HL-60 (cell line): ENCODE measurements around the gene AKNA.
A peak's percentile ranks its signal among the peaks of the same experiment; 100 is the strongest.

Source experiments
- DNase-seq, 2 experiments: peaks; one replicate each; pipeline ENCODE4 v3.0.0-alpha.2; 2010 to 2020; ENCODE audit warnings: low read depth in 1 of 2, low spot score in 1 of 2
- H3K27ac ChIP-seq: fragments of 250-450 bp; sonication (Bioruptor Pico); replicated peaks from 2 replicates; pipeline ENCODE4 v1.5.1; 2020; ENCODE audit warnings: mild to moderate bottlenecking, moderate library complexity
- H3K27me3 ChIP-seq: fragments of 250-450 bp; sonication (Bioruptor Pico); 2 replicates; pipeline ENCODE4 v1.5.1; 2021; ENCODE audit warnings: mild to moderate bottlenecking, moderate library complexity; ENCODE audit not compliant: insufficient read depth, poor library complexity, severe bottlenecking
- H3K4me3 ChIP-seq: replicated peaks from 2 replicates; pipeline ENCODE4 v1.5.1; 2011; ENCODE audit warnings: mild to moderate bottlenecking, control low read depth, low read length; ENCODE audit not compliant: insufficient read depth
- GABPA ChIP-seq: IDR thresholded peaks from 2 replicates; pipeline ENCODE4 v1.6.1; 2012; ENCODE audit warnings: low read depth
- POLR2AphosphoS5 ChIP-seq: IDR thresholded peaks from 2 replicates; pipeline ENCODE4 v1.6.1; 2012; ENCODE audit warnings: low read depth
- SPI1 ChIP-seq: IDR thresholded peaks from 2 replicates; pipeline ENCODE4 v1.6.1; 2012; ENCODE audit warnings: low read depth, mild to moderate bottlenecking, borderline replicate concordance
- TF ChIP-seq, protein P1 (sequence below): IDR thresholded peaks from 2 replicates; pipeline ENCODE4 v1.6.1; 2012; ENCODE audit warnings: low read depth; ENCODE audit not compliant: insufficient replicate concordance
- TF ChIP-seq, protein P2 (sequence below): IDR thresholded peaks from one replicate; pipeline ENCODE4 v1.5.1; 2011; ENCODE audit warnings: low read length, control low read depth, inconsistent platforms; ENCODE audit not compliant: insufficient read depth

AKNA gene

DNA sequence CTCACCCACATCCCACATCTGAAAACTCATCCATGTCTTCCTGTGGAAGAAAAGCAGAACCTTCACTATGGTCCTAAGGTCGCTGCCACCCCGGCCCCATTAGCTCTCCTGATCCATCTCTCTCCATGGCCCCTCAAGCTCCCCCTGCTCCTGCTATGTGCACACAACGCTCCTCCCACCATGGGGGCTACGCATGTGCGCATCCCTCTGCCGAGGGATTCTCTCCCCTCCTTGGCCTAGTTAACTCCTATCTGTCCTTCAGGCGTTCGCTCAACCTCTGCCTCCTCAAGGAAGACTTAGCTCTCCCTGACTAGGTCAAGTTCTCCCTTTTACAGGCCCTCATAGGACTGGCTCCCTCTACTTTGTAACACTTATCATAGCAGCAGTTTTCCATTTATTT, 9.8 kb downstream of the AKNA start:
- Histone ChIP-seq H3K27me3 (no peaks in the 10 kb centered on the region), H3K4me3 (no peak overlapping the region), H3K27ac (no peak overlapping the region)
- no peak for TF ChIP-seq POLR2AphosphoS5
- TF ChIP-seq, protein P1, sequence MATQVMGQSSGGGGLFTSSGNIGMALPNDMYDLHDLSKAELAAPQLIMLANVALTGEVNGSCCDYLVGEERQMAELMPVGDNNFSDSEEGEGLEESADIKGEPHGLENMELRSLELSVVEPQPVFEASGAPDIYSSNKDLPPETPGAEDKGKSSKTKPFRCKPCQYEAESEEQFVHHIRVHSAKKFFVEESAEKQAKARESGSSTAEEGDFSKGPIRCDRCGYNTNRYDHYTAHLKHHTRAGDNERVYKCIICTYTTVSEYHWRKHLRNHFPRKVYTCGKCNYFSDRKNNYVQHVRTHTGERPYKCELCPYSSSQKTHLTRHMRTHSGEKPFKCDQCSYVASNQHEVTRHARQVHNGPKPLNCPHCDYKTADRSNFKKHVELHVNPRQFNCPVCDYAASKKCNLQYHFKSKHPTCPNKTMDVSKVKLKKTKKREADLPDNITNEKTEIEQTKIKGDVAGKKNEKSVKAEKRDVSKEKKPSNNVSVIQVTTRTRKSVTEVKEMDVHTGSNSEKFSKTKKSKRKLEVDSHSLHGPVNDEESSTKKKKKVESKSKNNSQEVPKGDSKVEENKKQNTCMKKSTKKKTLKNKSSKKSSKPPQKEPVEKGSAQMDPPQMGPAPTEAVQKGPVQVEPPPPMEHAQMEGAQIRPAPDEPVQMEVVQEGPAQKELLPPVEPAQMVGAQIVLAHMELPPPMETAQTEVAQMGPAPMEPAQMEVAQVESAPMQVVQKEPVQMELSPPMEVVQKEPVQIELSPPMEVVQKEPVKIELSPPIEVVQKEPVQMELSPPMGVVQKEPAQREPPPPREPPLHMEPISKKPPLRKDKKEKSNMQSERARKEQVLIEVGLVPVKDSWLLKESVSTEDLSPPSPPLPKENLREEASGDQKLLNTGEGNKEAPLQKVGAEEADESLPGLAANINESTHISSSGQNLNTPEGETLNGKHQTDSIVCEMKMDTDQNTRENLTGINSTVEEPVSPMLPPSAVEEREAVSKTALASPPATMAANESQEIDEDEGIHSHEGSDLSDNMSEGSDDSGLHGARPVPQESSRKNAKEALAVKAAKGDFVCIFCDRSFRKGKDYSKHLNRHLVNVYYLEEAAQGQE: no peak
- TF ChIP-seq GABPA: no peak
- no peak for TF ChIP-seq SPI1
- TF ChIP-seq, protein P2, sequence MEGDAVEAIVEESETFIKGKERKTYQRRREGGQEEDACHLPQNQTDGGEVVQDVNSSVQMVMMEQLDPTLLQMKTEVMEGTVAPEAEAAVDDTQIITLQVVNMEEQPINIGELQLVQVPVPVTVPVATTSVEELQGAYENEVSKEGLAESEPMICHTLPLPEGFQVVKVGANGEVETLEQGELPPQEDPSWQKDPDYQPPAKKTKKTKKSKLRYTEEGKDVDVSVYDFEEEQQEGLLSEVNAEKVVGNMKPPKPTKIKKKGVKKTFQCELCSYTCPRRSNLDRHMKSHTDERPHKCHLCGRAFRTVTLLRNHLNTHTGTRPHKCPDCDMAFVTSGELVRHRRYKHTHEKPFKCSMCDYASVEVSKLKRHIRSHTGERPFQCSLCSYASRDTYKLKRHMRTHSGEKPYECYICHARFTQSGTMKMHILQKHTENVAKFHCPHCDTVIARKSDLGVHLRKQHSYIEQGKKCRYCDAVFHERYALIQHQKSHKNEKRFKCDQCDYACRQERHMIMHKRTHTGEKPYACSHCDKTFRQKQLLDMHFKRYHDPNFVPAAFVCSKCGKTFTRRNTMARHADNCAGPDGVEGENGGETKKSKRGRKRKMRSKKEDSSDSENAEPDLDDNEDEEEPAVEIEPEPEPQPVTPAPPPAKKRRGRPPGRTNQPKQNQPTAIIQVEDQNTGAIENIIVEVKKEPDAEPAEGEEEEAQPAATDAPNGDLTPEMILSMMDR: no peak
- no peak for DNase-seq

DNA sequence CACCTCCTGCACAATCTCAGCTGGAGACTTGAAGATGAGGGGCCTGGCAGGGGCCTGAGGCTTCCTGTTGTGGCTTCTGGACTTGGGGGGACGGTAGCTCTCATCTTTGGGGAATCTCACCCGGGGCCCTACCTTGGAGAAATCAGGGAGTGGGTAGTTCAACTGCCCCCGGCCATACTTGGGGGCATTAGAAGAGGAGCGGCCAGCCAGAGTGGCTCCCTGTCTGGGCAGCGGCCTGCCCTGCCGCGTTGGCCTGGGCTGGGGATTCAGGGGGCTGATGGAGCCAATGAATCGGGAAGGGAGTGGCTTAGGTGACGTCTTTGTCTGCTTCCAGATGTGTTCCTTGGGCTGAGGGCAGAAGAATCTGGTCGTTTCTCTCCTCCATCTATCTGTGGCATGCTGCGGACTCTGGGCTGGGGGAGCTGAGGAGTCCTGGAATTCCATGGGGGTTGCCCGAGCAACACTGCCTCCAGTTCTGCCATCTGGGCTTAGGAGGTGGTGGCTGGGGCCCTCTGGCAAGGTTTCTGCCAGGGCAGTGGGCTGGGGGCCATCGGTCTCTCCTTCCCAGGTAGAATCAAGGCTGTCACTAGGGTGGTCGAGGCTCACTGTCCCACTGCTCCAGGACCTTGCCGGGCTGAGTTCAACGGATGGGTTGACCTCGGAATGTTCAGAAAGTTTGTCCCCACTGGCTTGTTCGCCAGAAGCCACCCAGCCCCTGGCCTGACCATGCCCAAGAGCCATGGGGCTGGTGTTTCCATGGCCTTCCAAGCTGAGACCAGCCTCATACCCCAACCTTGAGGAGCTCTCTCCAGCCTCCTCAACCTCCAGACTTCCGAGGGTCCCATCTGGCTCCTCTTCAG, 11.0 kb downstream of the AKNA start:
- TF ChIP-seq POLR2AphosphoS5: no peak
- TF ChIP-seq GABPA: no peak
- TF ChIP-seq, protein P1: no peak
- TF ChIP-seq, protein P2: no peak
- no peak for TF ChIP-seq SPI1
- no peak overlapping the region for H3K4me3 ChIP-seq
- no peak for DNase-seq
- H3K27ac ChIP-seq: no peak overlapping the region
- H3K27me3 ChIP-seq: no peaks in the 10 kb centered on the region

DNA sequence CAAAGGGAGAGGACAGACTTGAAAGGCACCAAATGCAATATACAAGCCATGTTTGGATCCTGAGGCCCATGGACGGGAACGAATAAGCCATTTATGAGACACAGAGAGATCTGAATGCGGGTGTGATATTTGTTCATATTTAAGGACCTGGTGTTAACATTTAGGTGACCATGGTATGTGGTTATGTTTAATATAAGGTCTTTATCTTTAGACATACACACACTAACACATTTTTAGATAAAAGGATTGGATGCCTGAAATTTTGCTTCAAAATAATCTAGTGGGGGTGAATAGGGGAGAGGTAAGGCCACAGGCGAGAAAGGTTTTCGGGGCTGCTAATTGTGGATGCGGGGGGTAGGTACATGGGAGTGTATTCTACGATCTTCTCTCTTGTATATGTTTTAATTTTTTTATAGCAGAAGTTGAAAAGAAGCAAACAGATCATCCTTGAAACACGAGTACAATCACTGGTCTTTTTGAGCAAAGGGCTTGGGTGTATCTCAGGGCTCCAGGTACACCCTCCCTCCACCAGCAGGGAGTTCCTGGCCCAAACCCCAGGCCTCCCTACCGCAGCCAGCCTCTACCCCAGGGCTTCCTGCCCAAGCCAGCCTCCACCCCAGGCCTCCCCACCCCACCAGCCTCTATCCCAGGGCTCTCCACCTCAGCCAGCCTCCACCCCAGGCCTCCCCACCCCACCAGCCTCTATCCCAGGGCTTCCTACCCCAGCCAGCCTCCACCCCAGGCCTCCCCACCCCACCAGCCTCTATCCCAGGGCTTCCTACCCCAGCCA, 12.2 kb downstream of the AKNA start:
- TF ChIP-seq, protein P2: no peak
- TF ChIP-seq POLR2AphosphoS5 (no peak), SPI1 (no peak), GABPA (no peak)
- TF ChIP-seq, protein P1: no peak
- H3K27me3 ChIP-seq: no peaks in the 10 kb centered on the region
- H3K4me3 ChIP-seq: no peak overlapping the region
- peak overlapping the region; percentile 95 for H3K27ac ChIP-seq
- DNase-seq: no peak
